HepG2 (cell line): ENCODE measurements around the gene KCNB1. TPM values are rescaled to one million over a fixed set of nuclear protein-coding genes. Genes with fewer than 3 reads are reported as not detected.

Source experiments
- ATAC-seq: fragments of 200-7000 bp; cut with Tn5 transposase; 3 replicates; pipeline ENCODE4 v1.9.1; 2020; ENCODE audit warnings: mild to moderate bottlenecking, moderate library complexity
- BruUV-seq: library from RNA; stranded (reverse); fragments of 400-500 nt; replicated peaks from 2 replicates; lab custom pipeline; 2021; lab: Mats Ljungman, UMichigan
- CTCF ChIA-PET: fragments of 300-600 bp; formaldehyde crosslinking; extraction: SDS; loops from one replicate; lab custom pipeline; 2021; ENCODE audit warnings: low total read pairs, inconsistent platforms, low intra/inter-chr PET ratio; lab: Yijun Ruan, JAX
- POLR2A ChIA-PET: fragments of 350-600 bp; sonication (Branson Sonifier 250); formaldehyde crosslinking; loops from one replicate; lab custom pipeline; 2020; ENCODE audit warnings: antibody characterized with exemption, inconsistent platforms; lab: Yijun Ruan, JAX
- DNase-seq: peaks from one replicate; pipeline ENCODE4 v3.0.0-alpha.2; 2015; ENCODE audit warnings: low spot score
- FAIRE-seq: peaks from 3 replicates; lab custom pipeline; 2011; peaks lifted over from hg19 to GRCh38; lab: Jason Lieb, UNC
- H2AFZ ChIP-seq: one replicate; pipeline ENCODE4 v1.6.1; 2011; ENCODE audit warnings: low read length, inconsistent platforms
- H3K27ac ChIP-seq: fragments of 300-600 bp; 3 replicates; pipeline ENCODE4 v1.8.0; 2011; ENCODE audit warnings: mixed run types, mild to moderate bottlenecking, mixed read lengths, low read length, inconsistent platforms; ENCODE audit not compliant: insufficient read depth; ENCODE audit errors: extremely low read length
- H3K27me3 ChIP-seq, 2 experiments: fragments of 200-600 bp in 1 of 2; 2 replicates in 1 of 2; 3 replicates in 1 of 2; pipeline versions ENCODE4 v1.6.0 to v1.8.0; 2011; ENCODE audit warnings: low read length in 2 of 2, mild to moderate bottlenecking in 2 of 2, moderate library complexity in 2 of 2, inconsistent platforms in 1 of 2; ENCODE audit not compliant: insufficient read depth in 2 of 2, control insufficient read depth in 1 of 2
- H3K36me3 ChIP-seq, 2 experiments: fragments of 200-600 bp in 1 of 2; replicated peaks in 1 of 2; 2 replicates in 1 of 2; 3 replicates in 1 of 2; pipeline versions ENCODE4 v1.5.1 to v1.8.0; 2011; ENCODE audit warnings: low read length in 2 of 2, inconsistent platforms in 1 of 2; ENCODE audit not compliant: insufficient read depth in 2 of 2, control insufficient read depth in 1 of 2
- H3K4me1 ChIP-seq: 2 replicates; pipeline ENCODE4 v1.5.1; 2012; ENCODE audit warnings: low read length, inconsistent platforms; ENCODE audit not compliant: insufficient read depth
- H3K4me2 ChIP-seq: 2 replicates; pipeline ENCODE4 v1.6.0; 2011; ENCODE audit warnings: low read depth, low read length, inconsistent platforms
- H3K4me3 ChIP-seq, 3 experiments: fragments of 200-600 bp in 1 of 3; sonication (generic), shearing (Covaris generic) in 1 of 3; replicated peaks in 1 of 3; 2 replicates each; pipeline ENCODE4 v1.5.1; 2011 to 2016; ENCODE audit warnings: low read length in 3 of 3, inconsistent platforms in 2 of 3, low read depth in 2 of 3, mild to moderate bottlenecking in 2 of 3, control low read depth in 1 of 3, mixed read lengths in 1 of 3; ENCODE audit not compliant: insufficient read depth in 1 of 3
- H3K79me2 ChIP-seq: one replicate; pipeline ENCODE4 v1.6.1; 2011; ENCODE audit warnings: low read length, inconsistent platforms; ENCODE audit not compliant: insufficient read depth
- H3K9ac ChIP-seq: 2 replicates; pipeline ENCODE4 v1.6.0; 2011; ENCODE audit warnings: mild to moderate bottlenecking, low read depth, low read length, inconsistent platforms; ENCODE audit not compliant: insufficient read depth
- H3K9me3 ChIP-seq: 2 replicates; pipeline ENCODE4 v1.5.1; 2012; ENCODE audit warnings: mild to moderate bottlenecking, low read length
- H4K20me1 ChIP-seq: 2 replicates; pipeline ENCODE4 v1.6.0; 2011; ENCODE audit warnings: inconsistent platforms, mild to moderate bottlenecking, low read length, moderate library complexity; ENCODE audit not compliant: insufficient read depth
- CTCF ChIP-seq: sonication (generic); formaldehyde crosslinking; IDR thresholded peaks from 2 replicates; pipeline ENCODE4 v1.5.0; 2020; ENCODE audit warnings: mild to moderate bottlenecking, missing genetic modification reagents, moderate library complexity
- KDM4B ChIP-seq: sonication (generic); formaldehyde crosslinking; IDR thresholded peaks from 2 replicates; pipeline ENCODE4 v1.4.0; 2020; ENCODE audit warnings: missing genetic modification reagents
- KMT2B ChIP-seq: IDR thresholded peaks from 2 replicates; pipeline ENCODE4 v1.6.1; 2016; ENCODE audit warnings: missing genetic modification reagents, missing compliant biosample characterization
- NPAS2 ChIP-seq: sonication (generic); formaldehyde crosslinking; IDR thresholded peaks from 2 replicates; pipeline ENCODE4 v1.8.0; 2022; ENCODE audit warnings: mild to moderate bottlenecking, missing genetic modification reagents, borderline replicate concordance
- NR1H2 ChIP-seq: sonication (generic); formaldehyde crosslinking; IDR thresholded peaks from 2 replicates; pipeline ENCODE4 v1.8.1; 2022; ENCODE audit warnings: low read depth, missing genetic modification reagents, borderline replicate concordance
- NRL ChIP-seq: sonication (generic); formaldehyde crosslinking; IDR thresholded peaks from 2 replicates; pipeline ENCODE4 v1.5.0; 2020; ENCODE audit warnings: missing genetic modification reagents, mild to moderate bottlenecking, moderate library complexity, borderline replicate concordance
- RAD21 ChIP-seq: fragments of 450-650 bp; formaldehyde crosslinking; IDR thresholded peaks from 2 replicates; pipeline ENCODE4 v1.5.0; 2020; ENCODE audit warnings: mild to moderate bottlenecking
- SIX1 ChIP-seq: sonication (generic); formaldehyde crosslinking; IDR thresholded peaks from 2 replicates; pipeline ENCODE4 v1.4.0; 2020; ENCODE audit warnings: missing genetic modification reagents, borderline replicate concordance
- SIX4 ChIP-seq: sonication (generic); formaldehyde crosslinking; IDR thresholded peaks from 2 replicates; pipeline ENCODE4 v1.4.0; 2020; ENCODE audit warnings: missing genetic modification reagents
- SMARCE1 ChIP-seq: fragments of 450-650 bp; IDR thresholded peaks from 2 replicates; pipeline ENCODE4 v1.6.1; 2017; ENCODE audit warnings: borderline replicate concordance
- TCF7 ChIP-seq: sonication (generic); IDR thresholded peaks from 2 replicates; pipeline ENCODE4 v1.6.1; 2016; ENCODE audit warnings: antibody characterized with exemption, low read depth
- TMF1 ChIP-seq: sonication (generic); formaldehyde crosslinking; IDR thresholded peaks from 2 replicates; pipeline ENCODE4 v1.8.1; 2022; ENCODE audit warnings: low read depth, missing genetic modification reagents
- XRCC5 ChIP-seq: fragments of 200-400 bp; formaldehyde crosslinking; optimal IDR thresholded peaks from 2 replicates; pipeline ENCODE3; 2017; ENCODE audit warnings: mild to moderate bottlenecking, low read length
- ZBTB8A ChIP-seq: sonication (generic); formaldehyde crosslinking; IDR thresholded peaks from 2 replicates; pipeline ENCODE4 v1.4.0; 2020; ENCODE audit warnings: mild to moderate bottlenecking, low read depth, missing genetic modification reagents, borderline replicate concordance
- ZFP36 ChIP-seq: fragments of 150-350 bp; IDR thresholded peaks from 2 replicates; pipeline ENCODE4 v1.6.1; 2018; ENCODE audit warnings: borderline replicate concordance, low read length, low read depth; ENCODE audit not compliant: partially characterized antibody
- ZFYVE20 ChIP-seq: sonication (generic); formaldehyde crosslinking; IDR thresholded peaks from 2 replicates; pipeline ENCODE4 v1.8.0; 2023; ENCODE audit warnings: low read depth, mild to moderate bottlenecking, moderate library complexity, missing genetic modification reagents, borderline replicate concordance
- ZNF251 ChIP-seq: sonication (generic); formaldehyde crosslinking; IDR thresholded peaks from 2 replicates; pipeline ENCODE4 v1.9.0; 2021; ENCODE audit warnings: mild to moderate bottlenecking, missing genetic modification reagents
- ZNF512B ChIP-seq: sonication (generic); formaldehyde crosslinking; IDR thresholded peaks from 2 replicates; pipeline ENCODE4 v1.5.1; 2020; ENCODE audit warnings: missing genetic modification reagents, mild to moderate bottlenecking, borderline replicate concordance
- ZNF543 ChIP-seq: sonication (generic); formaldehyde crosslinking; IDR thresholded peaks from 2 replicates; pipeline ENCODE4 v1.4.0; 2020; ENCODE audit warnings: mild to moderate bottlenecking, missing genetic modification reagents
- ZNF549 ChIP-seq: sonication (generic); formaldehyde crosslinking; IDR thresholded peaks from 2 replicates; pipeline ENCODE4 v1.5.0; 2020; ENCODE audit warnings: missing genetic modification reagents
- ZNF569 ChIP-seq: sonication (generic); formaldehyde crosslinking; IDR thresholded peaks from 2 replicates; pipeline ENCODE4 v1.5.0; 2020; ENCODE audit warnings: mild to moderate bottlenecking, missing genetic modification reagents, moderate library complexity, borderline replicate concordance
- ZNF652 ChIP-seq: IDR thresholded peaks from 2 replicates; pipeline ENCODE4 v1.6.1; 2016; ENCODE audit warnings: low read depth, borderline replicate concordance
- ZNF724P ChIP-seq: sonication (generic); formaldehyde crosslinking; IDR thresholded peaks from 2 replicates; pipeline ENCODE4 v1.8.0; 2022; ENCODE audit warnings: missing genetic modification reagents, borderline replicate concordance
- WGBS: methylation state at CpG from one replicate; pipeline ENCODE4 v1.1.6; 2017; ENCODE audit warnings: low lambda C conversion rate; 5-methylcytosine and 5-hydroxymethylcytosine counted together
- in situ Hi-C: cut with HindIII; loops from 2 replicates; pipeline ENCODE4 v1.10.0; 2017; ENCODE audit warnings: low pct_unique_long_range_greater_than_20kb; ENCODE audit not compliant: extremely low pct_ligation_motif_present
- intact Hi-C: fragments of 100-400 bp; cut with micrococcal nuclease; formaldehyde crosslinking; loops from one replicate; pipeline ENCODE4 v1.10.0; 2022; ENCODE audit not compliant: unreplicated experiment
- polyA plus RNA-seq, 8 experiments: library from polyadenylated mRNA; depleted of rRNA in 3 of 8; stranded (reverse) in 7 of 8; unstranded in 1 of 8; fragments of >200 nt; fragmentation: Illumina TruSeq in 4 of 8; extraction: Trizol in 4 of 8; gene quantifications; 2 replicates each; pipeline versions ENCODE4 v1.2.1 to v1.2.3, GENCODE V29; 2011 to 2016; ENCODE audit warnings: low read depth in 4 of 8, missing spikeins in 1 of 8, mixed read lengths in 1 of 8; ENCODE audit not compliant: insufficient read depth in 1 of 8
- total RNA-seq, 5 experiments: library from RNA; depleted of rRNA; stranded (reverse); fragments of >200 nt; fragmentation: Illumina TruSeq; extraction: Trizol; gene quantifications; 2 replicates each; pipeline ENCODE4 v1.2.3, GENCODE V29; 2016; ENCODE audit warnings: low read depth in 1 of 5

The KCNB1 gene
- total and polyA plus RNA-seq, 2 of the 13 experiments (the other 11 are each of a cell fraction or from before 2014, with no cell fraction given): 0.02 TPM; not detected in 1

- ATAC-seq: peak; percentile 51; the same call in 2 of the 3 replicates
- no peaks in the 10 kb centered on the region for H3K79me2 ChIP-seq
- H3K9ac ChIP-seq: no peak overlapping the region
- no peak overlapping the region for H2AFZ ChIP-seq
- H3K27me3 ChIP-seq: peaks cover 4 to 20% of the 10 kb centered on the region in 2 experiments; a peak in 3 of 5 replicates
- no peak overlapping the region for H3K27ac ChIP-seq
- H3K4me1 ChIP-seq: no peaks in the 10 kb centered on the region
- H3K4me3 ChIP-seq: no peak overlapping the region
- in situ Hi-C loops: no loop called here
- no peak for FAIRE-seq
- H3K36me3 ChIP-seq: no peaks in the 10 kb centered on the region
- CTCF ChIA-PET: interaction anchor here (1.3 to 1.4 kb wide), 2 partner anchors 49 to 73 kb away, joined by 4 to 5 read pairs; no protein-coding TSS in a partner anchor
- intact Hi-C loops: no loop called here
- H3K4me2 ChIP-seq: no peak overlapping the region
- H3K9me3 ChIP-seq: no peaks in the 10 kb centered on the region
- POLR2A ChIA-PET: no interaction called here
- H4K20me1 ChIP-seq: no peaks in the 10 kb centered on the region
- no peak for DNase-seq
- 9% methylated on average over 5 of the region's 5 CpGs for WGBS
- BruUV-seq: no TSS peak
- TF ChIP-seq ZNF549 (CRISPR knock-in tag): no peak
- no peak for TF ChIP-seq KMT2B (CRISPR knock-in tag)
- TF ChIP-seq NPAS2 (CRISPR knock-in tag): no peak
- no peak for TF ChIP-seq ZFP36
- TF ChIP-seq ZNF512B (CRISPR knock-in tag): no peak
- TF ChIP-seq TCF7: no peak
- no peak for TF ChIP-seq ZNF569 (CRISPR knock-in tag)
- no peak for TF ChIP-seq XRCC5
- no peak for TF ChIP-seq KDM4B (CRISPR knock-in tag)
- TF ChIP-seq SIX4 (CRISPR knock-in tag): no peak
- TF ChIP-seq ZNF251 (CRISPR knock-in tag): no peak
- no peak for TF ChIP-seq SIX1
- TF ChIP-seq NRL (CRISPR knock-in tag): 0 out of 2 replicates have a peak, but pooled peaks have one; percentile 27
- no peak for TF ChIP-seq SMARCE1
- TF ChIP-seq RAD21 (CRISPR knock-in tag): peak; percentile 18; the same call in 1 of the 2 replicates
- no peak for TF ChIP-seq ZNF724P (CRISPR knock-in tag)
- TF ChIP-seq ZFYVE20 (CRISPR knock-in tag): no peak
- TF ChIP-seq ZNF652 (CRISPR knock-in tag): no peak
- TF ChIP-seq ZBTB8A: no peak
- TF ChIP-seq ZNF543 (CRISPR knock-in tag): no peak
- TF ChIP-seq TMF1 (CRISPR knock-in tag): no peak
- TF ChIP-seq CTCF (CRISPR knock-in tag): peak; percentile 67
- TF ChIP-seq NR1H2 (CRISPR knock-in tag): no peak
Measured at GRCh38 chr20:49435639-49436038, 46.8 kb downstream of the KCNB1 start.
